Measurements from ENCODE around the gene GABBR1. TPM values are rescaled to one million over a fixed set of nuclear protein-coding genes. Genes with fewer than 3 reads are reported as not detected.

GABBR1 gene
- total RNA-seq, 1 experiment from 2014 or later = 12.1 TPM

DNA sequence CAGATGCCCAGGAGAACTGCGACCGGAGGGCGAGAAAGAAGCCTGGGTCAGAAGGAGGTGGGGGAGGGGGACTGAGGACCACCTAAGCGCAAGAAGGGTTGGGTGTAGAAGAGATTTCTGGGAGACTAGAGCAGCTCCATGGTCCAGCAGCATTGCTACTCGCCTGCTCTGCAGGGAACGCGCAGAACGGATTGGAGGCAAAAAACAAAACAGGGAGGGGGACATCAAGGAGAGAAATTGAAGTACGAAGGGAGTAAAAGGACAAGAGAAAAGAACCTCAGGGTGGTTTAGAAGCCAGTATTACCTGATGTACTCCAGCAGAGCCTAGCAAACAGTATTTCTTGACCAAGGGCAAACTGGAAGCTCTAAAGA is 537 bp upstream of the GABBR1 start:
- DNase-seq = no peak
- peak overlapping the region; percentile 78 for H3K4me3 ChIP-seq
- no peak overlapping the region for H3K27ac ChIP-seq
- no peaks in the 10 kb centered on the region for H3K9me3 ChIP-seq (replicated peaks)
- H3K27me3 ChIP-seq = no peaks in the 10 kb centered on the region
- H3K4me1 ChIP-seq = no peaks in the 10 kb centered on the region
- no peaks in the 10 kb centered on the region for H3K36me3 ChIP-seq

- H3K4me1 ChIP-seq = no peaks in the 10 kb centered on the region
- H3K27me3 ChIP-seq = no peaks in the 10 kb centered on the region
- peak overlapping the region; percentile 78 for H3K4me3 ChIP-seq
- no peak overlapping the region; the same call in 1 of the 2 replicates for H3K27ac ChIP-seq
- H3K36me3 ChIP-seq = no peaks in the 10 kb centered on the region
- DNase-seq = peak; percentile 73 to 77
- no peaks in the 10 kb centered on the region for H3K9me3 ChIP-seq (replicated peaks)
These were observed 887 bp downstream of the GABBR1 start for GRCh38 chr6:29631860-29632731.

GRCh38 chr6:29631209-29631810 is 1.7 kb downstream of the GABBR1 start:
- H3K9me3 ChIP-seq (replicated peaks) = no peaks in the 10 kb centered on the region
- H3K4me3 ChIP-seq = no peak overlapping the region; the same call in 1 of the 2 replicates
- H3K27me3 ChIP-seq = no peaks in the 10 kb centered on the region
- no peaks in the 10 kb centered on the region for H3K36me3 ChIP-seq
- no peak for DNase-seq
- H3K4me1 ChIP-seq = no peaks in the 10 kb centered on the region
- H3K27ac ChIP-seq = no peak overlapping the region

GRCh38 chr6:29630315-29630714 is 2.7 kb downstream of the GABBR1 start:
- Histone ChIP-seq H3K27me3 (no peaks in the 10 kb centered on the region), H3K27ac (no peak overlapping the region), H3K4me1 (no peaks in the 10 kb centered on the region), H3K4me3 (no peak overlapping the region), H3K36me3 (no peaks in the 10 kb centered on the region), H3K9me3 (replicated peaks) (no peaks in the 10 kb centered on the region)
- no peak for DNase-seq

DNA sequence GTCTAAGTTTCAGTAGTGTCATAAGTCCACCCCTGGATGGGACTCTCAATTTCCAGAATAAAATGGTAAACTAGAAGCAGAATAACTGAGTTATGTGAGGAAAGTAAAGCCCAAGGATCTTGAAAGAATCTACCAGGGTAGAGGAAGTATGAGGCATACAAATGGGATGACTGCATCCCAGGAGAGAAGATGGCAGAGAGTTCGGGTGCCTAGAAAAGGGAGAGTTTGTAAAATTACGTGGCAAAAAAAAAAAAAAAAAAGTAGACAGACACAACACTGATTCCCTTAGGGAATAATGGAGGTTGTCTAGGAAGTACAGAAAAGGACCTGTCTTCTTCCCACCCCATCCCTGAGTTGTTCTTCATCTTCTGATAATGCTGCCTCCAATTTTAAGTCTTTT is 3.4 kb downstream of the GABBR1 start:
- Histone ChIP-seq H3K4me1 (no peaks in the 10 kb centered on the region), H3K27ac (no peak overlapping the region), H3K36me3 (no peaks in the 10 kb centered on the region), H3K27me3 (no peaks in the 10 kb centered on the region), H3K9me3 (replicated peaks) (no peaks in the 10 kb centered on the region), H3K4me3 (no peak overlapping the region)
- DNase-seq = no peak

DNA sequence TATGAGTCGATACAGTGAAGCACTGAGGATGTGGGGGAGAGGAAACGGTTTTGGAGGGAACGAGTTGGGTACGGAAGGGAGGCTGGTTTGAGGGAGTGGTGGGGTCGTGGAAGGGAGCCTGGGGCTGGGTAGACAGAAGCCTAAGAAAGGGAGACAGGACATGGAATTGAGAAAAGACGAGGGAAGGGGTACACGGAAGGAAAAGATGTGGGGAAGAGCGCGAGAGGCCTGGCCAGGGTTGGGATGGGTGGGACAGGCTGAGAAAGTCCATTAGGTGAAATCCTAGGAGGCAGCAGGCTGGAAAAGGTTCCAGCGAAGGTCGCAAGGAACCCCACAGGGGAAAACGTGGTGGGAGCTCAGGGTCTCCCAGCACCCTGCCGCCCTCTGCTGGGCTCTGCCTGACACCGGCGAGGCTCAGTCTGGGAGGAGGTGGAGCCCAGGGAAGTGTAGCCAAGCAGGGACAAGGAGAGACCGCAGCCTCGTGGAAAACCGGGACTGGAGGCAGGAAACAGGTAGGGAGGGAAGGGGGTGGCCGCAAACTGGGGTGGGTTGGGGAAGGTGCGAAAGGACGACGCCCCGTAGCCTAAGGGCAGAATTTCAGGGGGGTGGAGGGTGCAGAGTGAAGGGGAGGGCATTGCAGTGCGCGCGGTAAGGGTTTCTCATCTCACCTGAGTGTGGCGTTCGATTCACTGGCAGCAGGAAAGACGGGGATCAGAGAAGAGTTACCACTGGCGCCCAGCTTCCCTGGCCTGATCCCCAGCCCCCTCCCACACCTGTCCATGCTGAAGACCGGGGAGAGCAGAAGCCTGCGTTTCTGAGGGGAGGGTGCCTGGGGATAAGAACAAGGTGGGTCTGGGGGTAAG is 4.3 kb downstream of the GABBR1 start:
- H3K4me1 ChIP-seq = no peaks in the 10 kb centered on the region
- no peaks in the 10 kb centered on the region for H3K27me3 ChIP-seq
- no peaks in the 10 kb centered on the region for H3K36me3 ChIP-seq
- peak overlapping the region; percentile 35 for H3K4me3 ChIP-seq
- H3K27ac ChIP-seq = no peak overlapping the region
- peak; percentile 38 to 43 for DNase-seq
- H3K9me3 ChIP-seq (replicated peaks) = no peaks in the 10 kb centered on the region

DNA sequence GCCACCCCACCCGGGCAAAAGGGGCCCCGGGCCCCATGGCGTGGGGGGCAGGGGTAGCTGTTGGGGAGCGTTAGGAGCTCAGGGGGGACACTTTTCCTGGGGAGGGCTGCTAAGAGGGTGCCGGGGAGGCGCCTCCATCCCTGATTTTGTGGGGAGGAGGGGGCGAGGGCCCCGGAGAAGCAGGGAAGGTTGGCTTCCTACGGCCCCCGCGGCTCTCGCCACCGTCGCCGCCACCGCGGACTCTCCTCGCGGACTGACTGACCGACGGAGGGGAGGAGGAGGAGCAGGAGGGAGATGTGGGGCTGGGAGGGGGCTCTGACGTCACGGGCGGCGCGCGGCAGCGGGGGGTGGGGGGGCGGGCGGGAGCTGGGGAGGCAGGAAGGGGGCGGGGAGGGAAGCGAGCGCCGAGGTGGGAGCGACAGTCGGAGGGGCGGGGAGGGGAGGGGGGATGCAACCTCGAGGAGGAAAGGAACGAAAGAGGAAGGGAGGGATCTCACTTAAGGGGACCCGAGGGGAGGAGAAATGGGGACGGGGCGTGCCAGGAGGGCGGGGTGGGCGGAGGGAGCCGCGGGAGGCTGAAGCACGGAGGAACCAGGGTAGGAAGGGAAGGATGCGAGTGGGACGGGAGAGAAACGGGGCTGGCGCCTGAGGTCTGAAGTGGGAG is 5.1 kb downstream of the GABBR1 start:
- no peaks in the 10 kb centered on the region for H3K4me1 ChIP-seq
- no peak overlapping the region for H3K27ac ChIP-seq
- H3K9me3 ChIP-seq (replicated peaks) = no peaks in the 10 kb centered on the region
- peak overlapping the region; percentile 35 for H3K4me3 ChIP-seq
- DNase-seq = peak; percentile 18 to 30
- no peaks in the 10 kb centered on the region for H3K36me3 ChIP-seq
- no peaks in the 10 kb centered on the region for H3K27me3 ChIP-seq

GRCh38 chr6:29626948-29627754 is 5.8 kb downstream of the GABBR1 start:
- H3K27me3 ChIP-seq = no peaks in the 10 kb centered on the region
- no peak overlapping the region for H3K4me3 ChIP-seq
- no peaks in the 10 kb centered on the region for H3K9me3 ChIP-seq (replicated peaks)
- no peak overlapping the region for H3K27ac ChIP-seq
- no peak for DNase-seq
- H3K36me3 ChIP-seq = no peaks in the 10 kb centered on the region
- no peaks in the 10 kb centered on the region for H3K4me1 ChIP-seq

DNA sequence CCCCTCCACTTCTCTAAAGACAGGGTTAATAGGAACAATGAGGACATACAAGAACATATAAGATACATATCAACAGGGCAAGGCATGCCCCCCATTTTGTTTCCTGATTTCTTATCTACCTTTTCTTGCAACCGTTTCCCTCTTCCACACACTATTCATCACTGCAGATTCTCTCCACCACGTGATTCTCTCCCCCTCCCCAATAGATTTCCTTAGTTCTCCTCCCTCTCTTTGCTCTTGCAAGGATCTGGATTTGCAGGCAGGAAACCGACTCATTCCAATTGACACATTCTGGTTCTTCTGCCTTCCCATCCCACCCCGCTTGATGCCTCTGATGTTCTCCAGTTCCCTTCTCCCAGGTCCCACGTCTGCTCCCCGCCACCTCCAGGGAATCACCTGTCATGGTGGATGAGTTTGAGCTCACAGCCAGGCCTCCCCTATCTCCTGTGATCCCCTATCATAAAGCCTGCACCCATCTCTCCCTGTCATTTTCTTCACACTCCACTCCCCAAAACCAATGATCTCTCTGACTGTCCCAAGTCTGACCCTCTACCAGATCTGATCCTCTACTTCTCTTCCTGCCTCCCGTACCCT is 7.5 kb downstream of the GABBR1 start:
- no peak for DNase-seq
- H3K4me3 ChIP-seq = no peak overlapping the region

DNA sequence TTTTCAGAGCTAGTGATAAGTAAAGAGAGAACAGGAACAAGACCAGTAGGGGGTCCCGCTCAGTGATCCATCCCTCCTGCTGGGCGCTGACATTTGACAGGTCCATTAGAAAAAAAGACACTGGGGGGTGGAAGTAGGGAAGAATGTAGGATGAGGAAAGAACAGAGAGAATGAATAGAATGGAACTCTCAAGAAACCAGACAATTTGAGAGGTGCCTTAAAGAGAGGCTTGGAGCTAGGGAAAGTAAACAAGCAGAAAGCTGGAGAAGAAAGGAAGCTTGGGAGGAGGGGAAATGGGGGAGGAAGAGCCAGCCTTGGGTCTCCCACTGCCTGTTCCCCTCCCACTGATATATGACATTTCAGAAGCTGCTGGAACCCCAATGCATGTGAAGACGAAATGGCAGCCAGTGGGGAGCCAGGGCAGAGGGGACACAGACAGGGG is 8.4 kb downstream of the GABBR1 start:
- DNase-seq = no peak

More for the DNA sequence above, 7.5 kb downstream of the GABBR1 start:
- Histone ChIP-seq H3K36me3 (no peaks in the 10 kb centered on the region), H3K4me1 (no peaks in the 10 kb centered on the region), H3K27ac (no peak overlapping the region), H3K9me3 (replicated peaks) (no peaks in the 10 kb centered on the region), H3K27me3 (no peaks in the 10 kb centered on the region)

GRCh38 chr6:29620630-29621029 is 12.4 kb downstream of the GABBR1 start:
- no peaks in the 10 kb centered on the region; the same call in 1 of the 2 replicates for H3K36me3 ChIP-seq
- no peaks in the 10 kb centered on the region for H3K4me1 ChIP-seq
- no peaks in the 10 kb centered on the region for H3K9me3 ChIP-seq (replicated peaks)
- DNase-seq = no peak
- no peaks in the 10 kb centered on the region for H3K27me3 ChIP-seq
- no peak overlapping the region for H3K4me3 ChIP-seq
- H3K27ac ChIP-seq = no peak overlapping the region

More for the DNA sequence above, 8.4 kb downstream of the GABBR1 start:
- H3K4me1 ChIP-seq = no peaks in the 10 kb centered on the region
- H3K27me3 ChIP-seq = no peaks in the 10 kb centered on the region
- no peak overlapping the region for H3K4me3 ChIP-seq
- no peaks in the 10 kb centered on the region for H3K36me3 ChIP-seq
- no peak overlapping the region for H3K27ac ChIP-seq
- no peaks in the 10 kb centered on the region for H3K9me3 ChIP-seq (replicated peaks)

GRCh38 chr6:29619578-29620160 is 13.3 kb downstream of the GABBR1 start:
- no peaks in the 10 kb centered on the region for H3K9me3 ChIP-seq (replicated peaks)
- H3K27ac ChIP-seq = no peak overlapping the region
- no peaks in the 10 kb centered on the region for H3K4me1 ChIP-seq
- no peaks in the 10 kb centered on the region for H3K27me3 ChIP-seq
- DNase-seq = no peak
- no peaks in the 10 kb centered on the region; the same call in 1 of the 2 replicates for H3K36me3 ChIP-seq
- no peak overlapping the region for H3K4me3 ChIP-seq

Measured in SJCRH30 (cell line).